Stimulated activated CD4-positive, alpha-beta T cell treated with anti-CD3 and anti-CD28 coated beads, Interleukin-4, amount 100 ng/mL, for 4 hours (primary cell): ENCODE measurements around the gene POU2AF3.
"Not testable (repeated sequence)": the region's sequence is repeated elsewhere in the genome, so short reads cannot be mapped to it uniquely, and the experiment has no call there.

Experiments
- DNase-seq, 2 experiments: peaks; one replicate each; pipeline ENCODE4 v3.0.0-alpha.2; 2020

Gene POU2AF3, protein sequence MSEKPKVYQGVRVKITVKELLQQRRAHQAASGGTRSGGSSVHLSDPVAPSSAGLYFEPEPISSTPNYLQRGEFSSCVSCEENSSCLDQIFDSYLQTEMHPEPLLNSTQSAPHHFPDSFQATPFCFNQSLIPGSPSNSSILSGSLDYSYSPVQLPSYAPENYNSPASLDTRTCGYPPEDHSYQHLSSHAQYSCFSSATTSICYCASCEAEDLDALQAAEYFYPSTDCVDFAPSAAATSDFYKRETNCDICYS

DNA sequence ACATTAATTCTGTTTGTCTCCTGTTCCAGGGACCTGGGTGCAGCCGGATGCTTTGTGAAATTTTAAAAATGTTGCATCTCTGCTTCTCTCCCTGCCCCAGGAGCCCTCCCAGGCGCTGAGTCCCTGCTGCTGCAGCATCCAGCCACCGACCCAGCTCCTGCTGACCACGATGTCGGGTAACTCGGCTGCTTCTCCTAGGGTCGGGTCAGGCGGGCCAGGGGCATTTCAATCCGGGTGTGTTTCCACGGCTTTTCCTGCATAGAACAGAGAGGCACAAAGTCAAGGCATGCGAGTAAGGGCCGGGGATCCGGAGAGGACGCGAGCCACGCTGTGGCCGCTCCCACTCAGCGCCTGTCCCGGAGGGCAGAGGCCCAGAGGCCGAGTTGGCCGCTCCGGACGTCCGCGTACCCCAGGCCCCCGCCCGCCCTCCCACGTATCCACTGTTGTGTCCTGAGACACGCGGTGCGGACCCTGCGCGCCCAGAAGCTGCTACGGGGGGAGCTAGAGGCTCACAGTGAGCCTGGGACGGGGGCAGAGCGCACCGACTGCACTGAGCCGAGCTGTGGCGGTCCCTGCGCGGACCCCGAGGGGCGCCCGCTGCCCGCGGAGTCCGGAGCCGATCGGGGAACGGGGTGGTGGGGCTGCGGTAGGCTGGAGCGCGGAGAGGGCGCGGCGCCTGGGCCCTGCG is at the start of gene POU2AF3:
TSS of gene POU2AF3 (plus strand) at position 134 of the 688 bp plus-strand sequence. CDS start at position 170, 36 bp downstream.
- DNase-seq: no peak

GRCh38 chr11:111250936-111251335 is 47.4 kb upstream of the POU2AF3 start:
- no peak for DNase-seq

- no peak for DNase-seq
Observed at GRCh38 chr11:111253131-111253530, 45.2 kb upstream of the POU2AF3 start.

DNA sequence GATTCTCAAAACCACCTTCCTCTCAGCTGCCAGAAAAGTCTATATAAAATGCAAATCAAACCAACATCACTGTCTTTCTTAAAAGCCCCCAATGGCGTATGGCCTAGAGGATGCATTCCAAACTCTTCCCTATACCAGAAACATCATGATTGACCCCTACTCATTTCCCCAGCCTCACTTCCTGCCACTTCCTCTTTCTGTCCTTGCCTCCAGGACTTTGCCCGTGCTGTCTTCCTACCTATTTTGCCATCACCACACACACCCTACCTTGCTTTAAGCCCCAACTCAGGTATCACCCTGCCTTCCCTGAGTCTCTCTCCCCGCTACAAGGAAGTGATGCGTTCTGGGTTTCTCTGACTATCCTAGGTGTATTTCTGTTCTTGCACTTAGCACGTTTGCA is 44.7 kb upstream of the POU2AF3 start:
- DNase-seq: no peak

GRCh38 chr11:111258046-111258445 is 40.3 kb upstream of the POU2AF3 start:
- DNase-seq: no peak

DNA sequence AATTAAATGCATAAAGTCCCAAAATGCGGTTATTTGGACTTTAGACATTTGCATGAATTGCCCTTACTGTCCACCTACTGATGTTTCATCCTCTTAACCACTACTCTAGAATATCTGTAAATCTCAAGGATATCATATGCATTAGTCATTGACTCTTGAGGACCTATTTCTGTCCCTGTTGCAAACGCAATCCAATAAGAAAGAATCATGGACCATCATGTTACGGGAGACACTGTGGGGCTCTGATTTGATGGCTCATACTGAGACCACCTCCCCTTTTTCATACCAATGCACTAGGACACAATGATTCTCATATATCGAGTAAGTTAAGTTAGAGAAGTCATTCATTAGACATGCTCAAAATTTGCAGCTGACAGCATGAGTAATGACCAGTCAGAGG is 38.5 kb upstream of the POU2AF3 start:
- no peak for DNase-seq

GRCh38 chr11:111260811-111261210 is 37.5 kb upstream of the POU2AF3 start:
- no peak for DNase-seq

DNA sequence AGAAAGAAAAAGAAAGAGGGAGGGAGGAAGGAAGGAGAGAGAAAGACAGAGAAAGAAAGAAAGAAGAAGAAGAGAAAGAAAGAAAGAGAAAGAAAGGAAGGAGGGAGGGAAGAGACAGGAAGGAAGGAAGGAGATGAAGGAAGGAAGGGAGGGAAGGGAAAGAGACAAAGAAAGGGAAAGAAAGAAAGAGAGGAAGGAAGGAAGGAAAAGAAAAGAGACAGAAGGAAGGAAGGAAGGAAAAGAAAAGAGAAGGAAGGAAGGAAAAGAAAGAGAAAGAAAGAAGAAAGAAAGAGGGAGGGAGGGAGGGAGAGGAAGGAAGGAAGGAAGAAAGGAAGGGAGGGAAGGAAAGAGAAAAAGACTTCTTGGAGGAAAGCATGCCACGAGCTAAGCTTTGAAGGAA is 33.7 kb upstream of the POU2AF3 start:
- no peak for DNase-seq

DNA sequence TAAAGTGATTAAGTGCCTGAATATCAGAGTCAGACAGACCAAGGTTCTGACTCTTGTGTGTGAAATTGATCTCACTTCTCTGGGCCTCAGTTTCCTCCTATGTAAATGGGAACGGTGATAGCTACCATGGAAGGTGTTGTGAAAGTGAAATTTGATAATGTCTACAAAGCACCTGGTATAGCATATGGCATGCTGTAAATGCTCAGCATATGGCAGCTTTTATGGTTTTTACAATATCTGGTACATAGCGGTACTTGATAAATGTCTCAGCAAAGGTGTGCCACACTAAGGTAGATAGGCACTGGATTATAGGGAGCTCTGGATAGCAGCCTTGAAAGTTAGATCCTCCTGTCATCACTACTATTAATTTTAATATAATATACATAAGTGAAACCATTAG is 32.9 kb upstream of the POU2AF3 start:
- DNase-seq: no peak

DNA sequence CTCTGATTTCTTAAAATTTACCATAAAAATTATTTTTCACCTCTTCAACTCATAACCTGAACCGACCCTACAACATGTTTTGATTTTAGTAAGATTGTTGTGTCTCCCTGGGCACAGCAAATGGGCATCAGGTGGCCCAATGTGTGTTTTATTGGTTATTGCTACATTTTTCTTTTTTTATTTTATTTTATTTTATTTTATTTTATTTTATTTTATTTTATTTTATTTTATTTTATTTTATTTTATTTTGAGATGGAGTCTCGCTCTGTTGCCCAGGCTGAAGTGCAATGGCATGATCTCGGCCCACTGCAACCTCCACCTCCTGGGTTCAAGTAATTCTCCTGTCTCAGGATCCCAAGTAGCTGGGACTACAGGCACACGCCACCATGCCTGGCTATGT is 30.0 kb upstream of the POU2AF3 start:
- DNase-seq: not testable (repeated sequence)

DNA sequence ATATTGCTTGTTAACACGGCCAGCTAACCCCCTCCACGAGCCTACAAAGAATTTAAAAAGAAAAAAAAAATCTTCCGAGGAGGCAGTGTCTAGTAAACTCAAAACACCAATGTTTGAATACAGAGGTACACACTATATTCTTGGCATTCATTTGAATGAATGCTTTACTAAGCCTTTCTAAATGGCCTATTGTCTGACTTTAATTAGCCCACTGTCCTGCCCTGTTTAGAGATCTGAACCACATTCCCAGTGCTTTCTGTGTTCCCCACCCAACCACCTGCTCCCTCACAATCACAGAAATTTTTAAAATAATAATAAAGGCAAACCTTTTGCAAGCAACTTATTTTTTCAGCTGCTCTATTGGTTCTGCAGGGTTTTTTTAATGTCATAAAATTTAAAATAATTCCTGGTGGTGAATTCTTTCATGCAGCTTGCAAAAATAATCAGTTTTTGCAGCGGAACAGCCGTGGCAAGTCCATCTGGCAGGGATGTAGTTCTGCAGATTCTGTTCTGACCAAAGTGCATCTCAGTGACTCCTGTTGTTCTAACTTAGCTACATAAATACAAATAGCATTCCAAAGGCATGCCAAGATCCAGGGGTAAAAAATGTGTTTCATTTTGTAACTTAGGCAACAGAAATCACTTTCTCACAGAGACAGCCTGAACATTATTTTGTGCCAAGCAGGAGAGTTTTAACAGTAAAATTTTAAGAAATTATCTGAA is 29.0 kb upstream of the POU2AF3 start:
- no peak for DNase-seq

DNA sequence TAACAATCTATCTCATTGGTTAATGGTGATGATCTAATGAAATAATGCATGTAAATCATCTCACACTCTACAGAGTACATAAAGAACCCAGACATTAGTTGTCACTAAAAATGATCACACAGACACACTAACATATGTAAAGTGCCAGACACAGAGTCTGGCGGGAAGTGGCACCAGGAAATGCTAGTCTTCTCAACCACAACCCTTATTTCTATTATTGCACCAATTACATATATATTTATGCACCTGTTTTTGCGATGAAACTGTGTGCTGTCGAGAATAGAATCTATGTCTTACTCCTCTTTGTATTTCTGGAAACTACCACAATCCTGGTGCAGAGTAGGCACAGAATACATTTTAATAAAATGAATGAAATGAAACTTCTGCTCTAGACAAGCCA is 25.9 kb upstream of the POU2AF3 start:
- DNase-seq: no peak

- DNase-seq: no peak
Observed at GRCh38 chr11:111282562-111283075, 15.7 kb upstream of the POU2AF3 start.

DNA sequence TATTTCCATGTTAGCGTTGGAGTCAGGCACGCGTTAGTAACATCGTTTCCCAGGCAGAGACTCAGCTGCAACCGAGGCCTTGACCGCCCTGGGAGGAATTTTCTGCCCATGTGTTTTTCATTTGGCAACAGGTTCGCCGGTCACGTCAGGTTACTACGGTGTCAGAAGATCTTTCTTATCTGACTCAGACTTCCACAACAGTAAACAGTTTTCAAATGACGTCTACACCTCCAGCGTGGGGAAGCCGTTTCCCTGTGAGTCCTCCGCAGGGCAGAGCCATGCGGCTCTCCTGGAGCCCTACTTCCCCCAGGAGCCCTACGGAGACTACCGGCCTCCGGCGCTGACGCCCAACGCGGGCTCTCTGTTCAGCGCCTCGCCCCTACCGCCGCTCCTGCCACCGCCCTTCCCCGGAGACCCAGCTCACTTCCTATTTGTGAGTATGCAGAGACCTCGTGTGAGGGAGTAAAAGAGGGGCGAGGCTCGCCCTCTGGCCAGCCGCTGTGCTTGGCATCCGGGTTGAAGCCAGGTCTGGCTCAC is 14.3 kb upstream of the POU2AF3 start:
- DNase-seq: no peak

DNA sequence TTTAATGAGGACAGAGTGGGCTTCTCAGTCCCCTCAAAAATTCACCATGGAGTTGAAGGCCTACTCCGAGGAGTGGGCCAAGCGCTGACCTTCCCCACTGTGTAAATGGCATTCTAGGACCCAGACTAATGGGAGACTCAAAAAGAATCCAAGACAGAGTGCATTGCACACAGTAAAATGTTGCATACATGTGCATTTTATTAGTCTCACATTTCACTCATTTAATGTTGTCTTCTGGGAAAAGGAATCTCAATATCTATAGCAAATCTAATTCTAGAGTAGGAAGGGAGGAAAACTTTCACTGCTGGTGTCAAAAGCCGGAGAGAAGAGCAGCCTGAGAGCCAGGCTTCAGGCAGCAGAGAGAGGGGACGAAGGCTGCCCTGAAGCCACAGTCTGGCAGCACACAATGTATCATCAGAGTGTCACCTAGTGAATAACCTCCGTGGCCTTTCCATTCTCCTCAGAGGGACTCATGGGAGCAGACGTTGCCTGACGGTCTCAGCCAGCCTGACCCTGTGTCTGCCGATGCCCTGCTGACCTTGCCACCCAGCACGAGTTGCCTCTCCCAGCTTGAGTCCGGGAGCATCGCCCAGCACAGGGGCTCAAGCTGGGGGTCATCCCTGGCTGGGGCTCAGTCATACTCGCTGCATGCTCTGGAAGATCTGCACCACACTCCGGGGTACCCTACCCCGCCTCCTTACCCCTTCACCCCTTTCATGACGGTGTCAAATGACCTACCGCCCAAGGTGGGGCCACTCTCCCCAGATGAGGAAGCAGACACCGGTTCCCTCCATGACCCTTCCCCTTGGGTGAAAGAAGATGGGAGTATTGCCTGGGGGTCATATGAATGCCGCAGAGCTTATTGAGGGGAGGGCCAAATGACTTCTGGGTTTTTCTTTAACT is 12.9 kb upstream of the POU2AF3 start:
- no peak for DNase-seq

- DNase-seq: no peak
Observed at GRCh38 chr11:111291764-111292163, 6.6 kb upstream of the POU2AF3 start.

- DNase-seq: not testable (repeated sequence)
Observed at GRCh38 chr11:111292408-111292807, 5.9 kb upstream of the POU2AF3 start.

GRCh38 chr11:111296196-111296595 is 2.1 kb upstream of the POU2AF3 start:
- DNase-seq: no peak

- no peak for DNase-seq
Observed at GRCh38 chr11:111297696-111298095, 650 bp upstream of the POU2AF3 start.

- no peak for DNase-seq
Observed at GRCh38 chr11:111299101-111300026, 1.0 kb downstream of the POU2AF3 start.

- no peak for DNase-seq
Observed at GRCh38 chr11:111300569-111300968, 2.2 kb downstream of the POU2AF3 start.
